GM20000 (cell line): Measurements from ENCODE around the gene CEMIP2.

Experiments used
- DNase-seq: peaks from one replicate; pipeline ENCODE4 v3.0.0; 2012; ENCODE audit warnings: low spot score
- TF ChIP-seq, protein P1 (sequence below): IDR thresholded peaks from 2 replicates; pipeline ENCODE4 v1.5.1; 2012; ENCODE audit warnings: mild to moderate bottlenecking, control low read depth; ENCODE audit errors: extremely low read depth, missing control alignments

CEMIP2 gene

GRCh38 chr9:71675857-71676165, 92.5 kb downstream of the CEMIP2 start:
- TF ChIP-seq, protein P1, sequence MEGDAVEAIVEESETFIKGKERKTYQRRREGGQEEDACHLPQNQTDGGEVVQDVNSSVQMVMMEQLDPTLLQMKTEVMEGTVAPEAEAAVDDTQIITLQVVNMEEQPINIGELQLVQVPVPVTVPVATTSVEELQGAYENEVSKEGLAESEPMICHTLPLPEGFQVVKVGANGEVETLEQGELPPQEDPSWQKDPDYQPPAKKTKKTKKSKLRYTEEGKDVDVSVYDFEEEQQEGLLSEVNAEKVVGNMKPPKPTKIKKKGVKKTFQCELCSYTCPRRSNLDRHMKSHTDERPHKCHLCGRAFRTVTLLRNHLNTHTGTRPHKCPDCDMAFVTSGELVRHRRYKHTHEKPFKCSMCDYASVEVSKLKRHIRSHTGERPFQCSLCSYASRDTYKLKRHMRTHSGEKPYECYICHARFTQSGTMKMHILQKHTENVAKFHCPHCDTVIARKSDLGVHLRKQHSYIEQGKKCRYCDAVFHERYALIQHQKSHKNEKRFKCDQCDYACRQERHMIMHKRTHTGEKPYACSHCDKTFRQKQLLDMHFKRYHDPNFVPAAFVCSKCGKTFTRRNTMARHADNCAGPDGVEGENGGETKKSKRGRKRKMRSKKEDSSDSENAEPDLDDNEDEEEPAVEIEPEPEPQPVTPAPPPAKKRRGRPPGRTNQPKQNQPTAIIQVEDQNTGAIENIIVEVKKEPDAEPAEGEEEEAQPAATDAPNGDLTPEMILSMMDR: no peak
- no peak for DNase-seq

DNA sequence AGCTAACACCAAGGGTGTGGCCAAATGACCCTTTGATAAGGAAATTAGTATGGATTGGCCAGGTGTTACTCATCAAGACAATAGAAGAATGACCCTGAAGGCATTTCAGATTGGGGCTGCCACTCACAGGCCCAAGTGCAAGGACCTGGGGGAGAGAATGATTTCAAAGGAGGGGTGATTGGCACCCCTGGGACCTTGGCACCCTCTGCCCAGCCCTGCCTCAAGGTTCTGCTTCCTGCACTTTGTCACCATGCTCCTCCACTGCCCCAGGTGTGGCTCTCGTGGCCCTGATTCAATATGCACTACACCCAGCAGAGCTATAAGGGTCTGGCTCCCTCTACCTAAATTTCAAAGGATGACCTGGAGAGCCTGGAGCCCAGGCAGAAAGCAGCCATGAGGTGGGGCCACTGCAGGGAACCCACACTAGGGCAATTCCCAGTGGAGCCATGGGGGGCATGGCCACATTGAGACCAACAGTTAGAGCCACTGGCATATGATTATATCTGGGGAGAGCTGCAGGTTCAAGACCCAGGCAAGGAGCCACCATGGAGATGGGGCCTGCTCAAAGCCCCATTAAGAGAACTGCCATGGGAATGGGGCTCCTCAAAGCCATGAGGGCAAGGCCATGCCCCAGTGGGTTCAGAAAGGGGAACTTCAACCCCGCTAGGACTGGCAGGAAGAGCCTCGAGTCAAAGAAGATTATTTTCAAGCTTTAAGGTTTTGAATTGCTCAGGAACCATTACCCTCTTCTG, 93.0 kb downstream of the CEMIP2 start:
- DNase-seq: no peak
- TF ChIP-seq, protein P1: no peak

GRCh38 chr9:71672573-71672972, 95.7 kb downstream of the CEMIP2 start:
- DNase-seq: no peak
- TF ChIP-seq, protein P1: no peak

GRCh38 chr9:71671289-71671688, 97.0 kb downstream of the CEMIP2 start:
- TF ChIP-seq, protein P1: no peak
- no peak for DNase-seq

DNA sequence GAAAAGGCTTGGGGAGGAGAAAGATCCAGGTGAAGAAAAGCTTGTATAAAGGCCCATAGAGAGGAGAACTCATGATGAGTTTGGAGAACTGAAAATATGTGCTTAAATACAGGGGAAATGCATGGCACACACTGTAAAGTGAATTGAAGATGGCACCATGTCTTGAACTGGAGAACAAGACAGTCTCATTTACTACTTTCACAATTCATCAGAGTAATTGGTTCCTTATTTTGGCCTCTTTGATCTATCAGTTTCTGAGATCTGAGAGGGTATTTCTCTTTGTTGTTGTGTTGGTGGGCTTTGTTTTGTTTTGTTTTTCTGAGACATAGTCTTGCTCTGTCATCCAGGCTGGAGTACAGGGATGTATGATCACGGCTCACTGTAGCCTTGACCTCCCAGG, 98.2 kb downstream of the CEMIP2 start:
- no peak for DNase-seq
- TF ChIP-seq, protein P1: no peak

DNA sequence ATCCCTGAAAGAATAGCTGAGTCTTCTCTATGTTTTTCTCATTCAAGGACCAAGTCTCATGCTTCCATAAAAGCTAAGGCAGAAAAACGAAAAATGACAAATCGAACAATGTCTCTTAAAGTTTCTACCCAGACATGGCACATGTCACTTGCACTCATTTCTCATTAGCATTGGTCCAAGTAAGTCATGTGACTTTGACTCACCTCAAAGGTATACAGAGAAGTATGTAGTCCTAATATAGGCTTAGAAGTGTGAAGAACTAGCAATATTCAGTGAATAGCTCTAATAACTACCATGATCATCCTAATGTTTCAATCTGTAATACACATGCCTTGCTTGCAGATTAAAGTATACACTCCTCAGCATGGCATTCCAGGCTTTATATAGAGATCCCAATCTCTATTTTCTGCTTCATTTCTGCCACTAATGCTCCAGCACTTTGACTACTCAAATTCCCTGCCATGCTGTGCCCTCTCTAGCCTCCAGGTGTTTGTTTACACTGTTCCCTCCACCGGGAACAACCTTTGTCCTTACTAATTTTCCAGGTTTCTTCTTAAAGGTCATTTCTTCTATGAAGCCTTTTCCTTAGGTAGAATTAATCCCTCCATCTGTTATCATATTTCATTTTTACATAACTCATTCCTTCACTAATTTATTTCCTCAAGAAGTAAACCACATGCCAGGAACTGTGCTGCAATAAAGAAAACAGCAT, 98.9 kb downstream of the CEMIP2 start:
- DNase-seq: no peak
- TF ChIP-seq, protein P1: no peak

DNA sequence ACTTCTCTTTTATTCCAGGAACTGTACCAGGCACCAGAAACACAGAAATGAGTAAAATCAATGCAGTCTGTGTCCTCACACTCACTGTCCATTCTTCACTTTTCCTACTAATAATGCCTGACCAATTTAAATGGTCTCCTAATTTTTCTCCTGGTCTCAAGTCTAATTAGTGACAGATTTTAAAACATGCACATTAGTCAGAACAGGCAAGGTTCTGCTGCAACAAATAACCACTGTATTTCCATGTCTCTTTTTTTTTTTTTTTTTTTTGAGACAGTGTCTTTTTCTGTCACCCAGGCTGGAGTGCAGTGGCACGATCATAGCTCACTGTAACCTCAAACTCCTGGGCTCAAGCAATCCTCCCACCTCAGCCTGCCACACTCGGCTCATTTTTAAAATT, 99.6 kb downstream of the CEMIP2 start:
- TF ChIP-seq, protein P1: no peak
- DNase-seq: no peak
